ENCODE data around the gene LIG1. TPM values are rescaled to one million over a fixed set of nuclear protein-coding genes. Genes with fewer than 3 reads are reported as not detected.

Gene LIG1
- total and polyA plus RNA-seq, 10 donors: 26.5 to 68.4 (median 36.5) TPM

DNA sequence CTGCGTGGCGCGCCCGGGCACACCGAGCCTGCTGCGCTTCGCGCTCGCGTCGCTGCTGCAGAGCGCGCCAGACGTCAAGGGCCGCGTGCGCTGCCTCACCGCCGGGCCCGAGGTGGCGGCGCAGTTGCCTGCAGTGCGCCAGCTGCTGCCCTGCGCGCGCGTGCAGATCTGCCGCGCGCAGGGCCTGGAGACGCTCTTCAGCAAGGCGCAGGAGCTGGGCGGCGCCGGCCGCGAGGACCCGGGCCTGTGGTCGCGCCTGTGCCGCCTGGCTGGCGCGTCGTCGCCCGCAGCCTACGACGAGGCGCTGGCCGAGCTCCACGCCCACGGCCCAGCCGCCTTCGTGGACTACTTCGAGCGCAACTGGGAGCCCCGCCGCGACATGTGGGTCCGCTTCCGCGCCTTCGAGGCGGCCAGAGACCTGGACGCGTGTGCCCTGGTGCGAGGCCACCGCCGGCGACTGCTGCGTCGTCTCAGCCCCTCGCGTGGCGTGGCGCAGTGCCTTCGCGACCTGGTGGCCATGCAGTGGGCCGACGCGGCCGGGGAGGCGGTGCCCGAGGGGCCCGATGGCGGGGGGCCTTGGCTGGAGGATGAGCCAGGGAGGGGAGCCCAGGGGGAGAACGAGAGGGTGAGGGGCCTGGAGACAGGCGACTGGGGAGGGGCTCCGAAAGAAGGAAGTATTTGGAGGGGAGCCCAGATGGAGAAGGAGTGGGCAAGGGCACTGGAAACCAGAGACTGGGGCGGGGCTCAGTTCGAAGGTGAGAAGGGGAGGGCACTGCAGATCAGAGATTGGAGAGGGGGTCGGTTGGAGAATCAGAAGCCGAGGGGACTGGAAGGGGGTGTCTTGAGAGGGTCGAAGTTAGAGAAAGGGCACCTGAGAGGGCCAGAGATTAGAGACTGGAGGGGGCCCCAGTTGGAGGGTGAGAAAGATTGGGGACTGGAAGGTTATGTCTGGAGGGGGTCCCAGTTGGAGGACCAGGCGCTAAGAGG is 25.0 kb upstream of the LIG1 start:
- intact Hi-C loops (cut with DNase I; ENCODE audit: low total_unique reads): no loop called here
- Histone ChIP-seq H3K4me1 (peaks cover 0 to 17% (median 0%) of the 10 kb centered on the region in 6 donors), H3K27ac (no peak overlapping the region), H3K27me3 (replicated peaks in 1 of 7) (peaks cover 0 to 9% (median 0%) of the 10 kb centered on the region in 7 donors), H3K36me3 (peaks cover 0 to 16% (median 3%) of the 10 kb centered on the region in 6 donors), H3K4me3 (no peak overlapping the region), H3K9me3 (no peaks in the 10 kb centered on the region)
- 77 to 87% (median 86%) methylated on average over 19 to 95 of the region's 95 CpGs for WGBS, 5 donors
- TF ChIP-seq POLR2AphosphoS5 (IDR thresholded peaks at IDR 0.05): no peak
- no peak for TF ChIP-seq POLR2A (IDR thresholded peaks at IDR 0.05)
- TF ChIP-seq, protein P1, sequence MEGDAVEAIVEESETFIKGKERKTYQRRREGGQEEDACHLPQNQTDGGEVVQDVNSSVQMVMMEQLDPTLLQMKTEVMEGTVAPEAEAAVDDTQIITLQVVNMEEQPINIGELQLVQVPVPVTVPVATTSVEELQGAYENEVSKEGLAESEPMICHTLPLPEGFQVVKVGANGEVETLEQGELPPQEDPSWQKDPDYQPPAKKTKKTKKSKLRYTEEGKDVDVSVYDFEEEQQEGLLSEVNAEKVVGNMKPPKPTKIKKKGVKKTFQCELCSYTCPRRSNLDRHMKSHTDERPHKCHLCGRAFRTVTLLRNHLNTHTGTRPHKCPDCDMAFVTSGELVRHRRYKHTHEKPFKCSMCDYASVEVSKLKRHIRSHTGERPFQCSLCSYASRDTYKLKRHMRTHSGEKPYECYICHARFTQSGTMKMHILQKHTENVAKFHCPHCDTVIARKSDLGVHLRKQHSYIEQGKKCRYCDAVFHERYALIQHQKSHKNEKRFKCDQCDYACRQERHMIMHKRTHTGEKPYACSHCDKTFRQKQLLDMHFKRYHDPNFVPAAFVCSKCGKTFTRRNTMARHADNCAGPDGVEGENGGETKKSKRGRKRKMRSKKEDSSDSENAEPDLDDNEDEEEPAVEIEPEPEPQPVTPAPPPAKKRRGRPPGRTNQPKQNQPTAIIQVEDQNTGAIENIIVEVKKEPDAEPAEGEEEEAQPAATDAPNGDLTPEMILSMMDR (IDR thresholded peaks at IDR 0.05 in 8 of 11, conservative IDR thresholded peaks at IDR 0.05 in 3 of 11): no peak
- DNase-seq: no peak

DNA sequence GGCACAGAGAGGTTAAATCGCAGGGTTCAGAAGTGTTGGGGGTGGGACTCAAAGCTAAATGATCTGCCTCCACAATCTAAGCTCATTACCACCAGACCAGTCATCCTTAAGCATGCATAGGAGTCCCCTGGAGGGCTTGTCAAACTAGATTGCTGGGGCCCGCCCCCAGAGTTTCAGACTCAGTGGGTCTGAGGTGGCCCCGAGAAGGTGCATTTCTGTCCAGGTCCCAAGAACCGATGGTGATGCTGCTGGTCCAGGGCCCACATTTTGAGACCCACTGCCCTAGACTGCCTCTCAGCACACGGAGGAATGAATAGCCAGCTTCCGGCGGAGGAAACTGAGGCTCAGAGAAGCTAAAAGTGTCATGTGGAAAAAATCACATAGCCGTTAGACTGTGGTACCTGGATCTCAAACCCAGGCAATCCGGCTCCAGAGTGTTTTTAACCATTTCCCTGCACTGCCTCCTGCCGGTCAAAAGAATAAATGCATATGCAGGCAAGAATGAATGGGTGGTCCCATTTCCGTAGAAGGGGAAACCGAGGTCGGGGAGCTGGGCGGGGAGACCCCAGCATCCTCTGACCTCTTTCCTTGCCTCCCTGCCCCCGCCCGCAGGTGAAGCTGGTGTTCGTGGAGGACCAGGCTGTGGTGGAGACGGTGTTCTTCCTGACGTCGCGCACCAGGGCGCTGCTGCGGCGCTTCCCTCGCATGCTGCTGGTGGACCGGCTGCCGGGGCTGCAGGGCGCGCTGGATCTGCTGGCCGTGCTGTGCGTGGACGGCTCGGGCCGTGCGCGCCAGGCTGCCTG is 24.1 kb upstream of the LIG1 start:
- DNase-seq: no peak
- Histone ChIP-seq H3K27ac (no peak overlapping the region), H3K4me1 (peaks cover 0 to 17% (median 0%) of the 10 kb centered on the region in 6 donors), H3K27me3 (replicated peaks in 1 of 7) (peaks cover 0 to 9% (median 0%) of the 10 kb centered on the region in 7 donors), H3K9me3 (no peaks in the 10 kb centered on the region), H3K36me3 (peaks cover 0 to 19% (median 3%) of the 10 kb centered on the region in 6 donors), H3K4me3 (no peak overlapping the region)
- no peak for TF ChIP-seq POLR2AphosphoS5 (IDR thresholded peaks at IDR 0.05)
- TF ChIP-seq, protein P1 (IDR thresholded peaks at IDR 0.05 in 8 of 11, conservative IDR thresholded peaks at IDR 0.05 in 3 of 11): peak; percentile 34 to 72 (median 55)
- no peak for TF ChIP-seq POLR2A (IDR thresholded peaks at IDR 0.05)
- WGBS, 5 donors: 57 to 79% (median 71%) methylated on average over 17 to 36 of the region's 36 CpGs
- intact Hi-C loops (cut with DNase I; ENCODE audit: low total_unique reads): no loop called here

DNA sequence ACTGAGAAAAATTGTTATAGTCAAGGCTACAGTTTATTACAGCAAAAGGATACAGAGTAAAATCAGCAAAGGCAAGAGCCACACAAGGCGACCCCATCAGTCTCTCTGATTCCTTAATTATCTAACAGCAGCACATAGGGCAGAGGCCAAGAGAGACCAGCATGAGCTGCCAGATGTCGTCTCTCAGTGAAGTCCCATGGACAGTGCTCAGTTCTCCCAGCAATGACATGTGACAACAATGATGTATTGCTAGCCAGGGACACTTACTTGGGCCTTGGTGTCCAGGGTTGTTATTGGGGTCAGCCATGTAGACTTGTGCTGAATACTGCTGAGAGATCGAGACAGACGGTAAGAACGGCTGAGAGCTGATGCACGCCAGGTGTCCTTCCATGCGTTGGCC is 22.6 kb upstream of the LIG1 start:
- no peaks in the 10 kb centered on the region for H3K9me3 ChIP-seq
- intact Hi-C loops (cut with DNase I; ENCODE audit: low total_unique reads): no loop called here
- no peak for DNase-seq
- 83 to 92% (median 89%) methylated on average over 7 of the region's 7 CpGs for WGBS, 5 donors
- H3K4me1 ChIP-seq: peaks cover 0 to 17% (median 0%) of the 10 kb centered on the region in 6 donors
- H3K27ac ChIP-seq: no peak overlapping the region
- H3K36me3 ChIP-seq: peaks cover 0 to 30% (median 3%) of the 10 kb centered on the region in 6 donors
- H3K27me3 ChIP-seq (replicated peaks in 1 of 7): peaks cover 0 to 9% (median 0%) of the 10 kb centered on the region in 7 donors
- H3K4me3 ChIP-seq: no peak overlapping the region
- TF ChIP-seq, protein P1 (IDR thresholded peaks at IDR 0.05 in 8 of 11, conservative IDR thresholded peaks at IDR 0.05 in 3 of 11): no peak
- no peak for TF ChIP-seq POLR2A (IDR thresholded peaks at IDR 0.05)
